HT1080 (cell line): ENCODE results near the gene PNMA3. TPM values are rescaled to one million over a fixed set of nuclear protein-coding genes. Genes with fewer than 3 reads are reported as not detected.
"Not testable (repeated sequence)": the region's sequence is repeated elsewhere in the genome, so short reads cannot be mapped to it uniquely, and the experiment has no call there.

Experiments used
- DNase-seq: peaks from one replicate; pipeline ENCODE4 v3.0.0-alpha.2; 2015; ENCODE audit warnings: low read depth
- small RNA-seq: library from RNA; depleted of rRNA; stranded (forward); fragments of <200 nt; gene quantifications from one replicate; pipeline ENCODE3, GENCODE V24; 2014
- total RNA-seq: library from RNA; depleted of rRNA; stranded (reverse); fragments of >200 nt; shearing (Covaris generic); gene quantifications from 2 replicates; pipeline ENCODE4 v1.2.3, GENCODE V29; 2014; rRNA removed

Gene PNMA3
- total RNA-seq, 1 experiment from 2014 or later, result 0.03 TPM

DNA sequence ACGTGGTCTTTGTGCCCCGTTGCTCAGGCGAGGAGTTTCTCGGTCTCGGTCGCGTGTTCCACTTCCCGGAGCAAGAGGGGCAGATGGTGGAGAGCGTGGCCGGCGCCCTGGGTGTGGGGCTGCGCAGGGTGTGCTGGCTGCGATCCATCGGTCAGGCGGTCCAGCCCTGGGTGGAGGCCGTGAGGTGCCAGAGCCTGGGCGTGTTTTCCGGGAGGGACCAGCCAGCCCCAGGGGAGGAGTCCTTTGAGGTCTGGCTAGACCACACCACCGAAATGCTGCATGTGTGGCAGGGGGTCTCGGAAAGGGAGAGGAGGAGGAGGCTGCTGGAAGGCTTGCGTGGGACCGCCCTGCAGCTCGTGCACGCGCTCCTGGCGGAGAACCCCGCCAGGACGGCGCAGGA lies 17.1 kb downstream of the PNMA3 start:
- not testable (repeated sequence) for DNase-seq

DNA sequence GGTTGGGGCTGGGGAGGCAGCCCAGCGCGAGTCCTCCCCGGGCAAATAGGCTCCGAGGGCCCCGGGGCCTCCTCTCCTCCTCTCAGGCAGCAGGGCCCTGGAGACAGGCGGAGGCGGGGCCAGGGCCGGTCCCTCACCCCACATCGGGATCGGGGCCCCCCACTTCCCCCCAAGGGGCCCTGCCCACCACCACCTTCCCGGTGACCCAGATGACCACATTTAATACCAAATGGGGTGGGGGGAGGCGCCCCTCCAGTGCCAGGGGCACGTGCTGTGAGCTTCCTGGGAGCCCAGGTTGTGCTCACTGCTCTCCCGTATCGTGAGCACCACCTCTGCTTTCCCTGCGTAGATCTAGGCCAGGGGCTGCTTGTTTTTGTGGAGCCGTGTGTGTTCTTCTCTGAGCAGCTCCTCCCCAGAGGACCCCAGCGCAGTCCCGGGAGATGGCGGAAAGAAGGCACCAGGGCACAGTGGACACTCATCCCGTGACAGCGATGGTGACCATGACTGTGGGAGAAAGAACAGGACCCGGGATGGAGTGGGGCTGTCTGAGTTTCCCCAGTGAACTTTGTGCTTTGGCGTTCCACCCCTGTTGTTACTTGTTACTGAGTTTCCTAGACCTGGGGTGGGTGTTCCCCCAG lies 18.1 kb downstream of the PNMA3 start:
- no peak for DNase-seq

DNA sequence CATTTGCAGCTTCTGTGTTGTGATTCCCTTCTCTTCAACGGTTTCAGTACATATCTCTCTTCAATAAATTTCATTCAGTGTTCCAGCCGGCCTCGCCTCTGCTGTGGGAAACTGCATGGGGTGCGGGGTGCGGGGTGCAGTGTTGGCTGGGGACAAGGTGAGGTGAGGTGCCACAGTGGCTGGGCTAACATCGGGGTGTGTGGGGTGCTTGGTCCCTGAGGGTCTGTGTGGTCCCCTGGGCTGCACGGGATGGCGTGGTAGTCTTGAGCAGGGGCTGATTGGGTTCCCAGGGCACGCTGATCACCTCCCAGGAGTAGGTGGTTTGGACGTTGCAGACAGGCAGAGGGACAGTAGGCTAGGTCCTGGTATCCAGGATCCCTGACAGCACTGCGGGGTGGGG lies 18.7 kb downstream of the PNMA3 start:
- no peak for DNase-seq

DNA sequence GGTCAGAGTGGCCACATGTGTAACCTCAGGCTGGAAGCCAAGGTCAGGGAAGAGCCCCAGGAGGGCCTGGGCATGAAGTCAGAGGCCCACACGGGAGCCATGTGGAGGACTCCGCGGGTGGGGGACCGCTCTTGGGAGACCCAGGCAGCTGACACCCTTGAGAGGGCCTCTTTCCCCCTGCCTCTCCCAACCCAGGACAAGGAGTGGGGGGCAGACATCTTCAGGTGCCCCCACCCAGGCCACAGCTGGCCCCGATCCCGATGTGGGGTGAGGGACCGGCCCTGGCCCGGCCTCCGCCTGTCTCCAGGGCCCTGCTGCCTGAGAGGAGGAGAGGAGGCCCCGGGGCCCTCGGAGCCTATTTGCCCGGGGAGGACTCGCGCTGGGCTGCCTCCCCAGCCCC lies 19.1 kb downstream of the PNMA3 start:
- DNase-seq, result no peak

- DNase-seq, result not testable (repeated sequence)
These were observed 21.3 kb downstream of the PNMA3 start for GRCh38 chrX:153077437-153078135.

DNA sequence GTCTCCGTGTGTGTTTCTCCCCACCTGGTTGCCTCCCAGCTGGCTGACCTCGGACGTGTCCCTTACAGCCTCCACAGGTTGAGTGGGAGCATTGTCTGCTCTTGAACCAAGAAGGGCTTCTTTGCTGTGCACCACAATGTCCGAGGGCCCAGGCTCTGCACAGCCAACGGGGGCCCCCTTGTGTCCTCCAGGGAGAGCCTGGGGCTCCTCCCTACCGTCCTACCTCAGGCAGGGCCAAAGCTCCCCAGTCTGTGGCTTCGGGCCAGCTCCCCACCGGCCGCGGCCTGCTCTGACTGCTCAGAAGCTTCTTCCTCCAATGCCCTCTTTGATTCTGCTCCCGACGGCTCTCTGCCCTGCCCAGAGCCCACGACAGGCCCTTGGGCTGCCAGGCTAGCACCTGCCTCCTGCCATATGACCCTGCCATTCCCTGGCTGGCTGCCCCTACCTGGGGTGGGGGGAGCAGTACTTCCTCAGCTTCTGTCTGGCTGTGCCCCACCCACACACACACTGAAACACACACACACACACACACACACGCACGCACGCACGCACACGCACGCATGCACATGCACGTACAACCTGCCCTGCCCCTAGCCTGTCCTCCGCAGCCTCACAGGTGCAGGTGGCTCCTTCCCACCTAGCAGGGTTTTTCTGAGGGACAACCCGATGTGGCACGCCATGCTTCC lies 27.1 kb downstream of the PNMA3 start:
- DNase-seq, result not testable (repeated sequence)

- DNase-seq, result no peak
These were observed 46.1 kb downstream of the PNMA3 start for GRCh38 chrX:153102418-153102817.

DNA sequence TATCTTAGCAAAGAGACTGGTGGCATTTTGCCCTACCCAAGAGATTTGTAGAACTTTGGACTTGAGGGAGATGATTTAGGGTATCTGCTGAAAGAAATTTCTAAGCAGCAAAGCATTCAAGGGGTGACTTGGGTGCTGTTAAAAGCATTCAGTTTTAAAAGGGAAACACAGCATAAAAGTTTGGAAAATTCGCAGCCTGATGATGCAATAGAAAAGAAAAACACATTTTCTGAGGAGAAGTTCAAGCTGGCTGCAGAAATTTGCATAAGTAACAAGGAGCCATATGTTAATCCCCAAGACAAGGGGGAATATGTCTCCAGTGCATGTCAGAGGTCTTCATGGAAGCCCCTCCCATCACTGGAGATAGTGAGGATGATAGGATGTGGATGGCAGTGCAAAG lies 48.7 kb downstream of the PNMA3 start:
- not testable (repeated sequence) for DNase-seq

DNA sequence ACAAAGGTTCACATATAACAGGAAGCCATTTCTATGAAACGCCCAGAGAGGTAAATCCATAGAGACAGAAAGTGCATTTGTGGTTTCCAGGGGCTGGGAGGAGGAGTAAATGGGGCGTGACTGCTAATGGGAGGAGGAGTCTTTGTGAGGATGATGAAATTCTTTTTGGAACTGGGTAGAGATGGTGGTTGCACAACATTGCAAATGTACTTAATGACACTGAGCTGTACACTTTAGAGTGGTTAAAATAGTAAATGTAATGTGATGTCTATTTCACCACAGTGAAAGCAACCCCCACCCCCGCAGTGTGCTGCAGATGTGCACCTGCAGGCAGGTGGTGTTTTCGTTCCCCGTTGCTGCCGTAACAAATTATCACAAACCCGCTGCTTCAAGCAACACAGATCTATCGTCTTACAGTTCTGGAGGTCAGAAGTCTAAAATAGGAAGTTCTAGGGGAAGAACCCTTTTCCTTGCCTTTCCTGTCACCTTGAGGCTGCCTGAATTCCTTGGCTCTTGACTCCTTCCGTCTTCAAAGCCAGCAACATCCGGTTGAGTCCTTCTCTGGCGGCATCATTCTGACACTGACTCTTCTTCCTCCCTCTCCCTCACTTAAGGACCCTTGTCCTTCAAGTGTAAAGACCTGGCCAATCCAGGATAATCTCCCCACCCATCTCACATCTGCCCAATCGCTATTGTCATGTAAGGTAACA lies 50.0 kb downstream of the PNMA3 start:
- not testable (repeated sequence) for DNase-seq

Small RNAs within 50 kb of the gene (small RNA-seq; reads per million reads assigned to genes)
- gene AC243428.1, result not detected

Other genes with a start within 250 kb of the PNMA3 start
- 19.4 and 21.0 TPM in 2 replicates for gene CETN2, start 225.7 kb upstream of the PNMA3 start, total RNA-seq
- gene NSDHL, start 225.4 kb upstream of the PNMA3 start, total RNA-seq, result 36.7 and 43.2 TPM in 2 replicates
- gene ZNF185, start 158.4 kb upstream of the PNMA3 start, total RNA-seq, result 12.2 and 16.2 TPM in 2 replicates
- gene PNMA5, start 62.4 kb upstream of the PNMA3 start, total RNA-seq, result not detected in 2 replicates
- gene PNMA6A, start 16.0 kb downstream of the PNMA3 start, total RNA-seq, result 0.26 TPM in 1 of 2 replicates, not detected in the other
- 14.1 and 15.2 TPM in 2 replicates for gene MAGEA1, start 122.8 kb downstream of the PNMA3 start, total RNA-seq